Ramos (cell line): ENCODE results near the gene SCIMP.
"Not testable (repeated sequence)": the region's sequence is repeated elsewhere in the genome, so short reads cannot be mapped to it uniquely, and the experiment has no call there.

ENCODE experiments used
- in situ Hi-C: fragments of 300-500 bp; cut with MboI; formaldehyde crosslinking; loops from one replicate; pipeline ENCODE4 v1.14.3; 2022; ENCODE audit warnings: low sequenced_read_pairs; ENCODE audit not compliant: unreplicated experiment

Gene SCIMP

DNA sequence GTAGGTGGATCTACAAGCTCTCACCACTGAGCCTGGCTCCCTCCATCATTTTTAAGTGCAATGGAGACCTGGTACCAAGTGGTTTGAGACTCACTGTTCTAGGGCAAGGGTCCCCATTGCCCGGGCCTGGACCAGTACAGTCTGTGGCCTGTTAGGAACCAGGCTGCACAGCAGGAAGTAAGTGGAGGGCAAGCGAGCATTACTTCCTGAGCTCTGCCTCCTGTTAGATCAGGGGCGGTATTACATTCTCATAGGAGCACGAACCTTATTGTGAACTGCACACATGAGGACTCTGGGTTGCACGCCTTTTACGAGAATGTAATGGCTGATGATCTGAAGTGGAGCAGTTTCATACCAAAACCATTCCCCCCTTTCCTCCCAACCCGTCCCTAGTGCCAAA, 36.2 kb downstream of the SCIMP start:
- in situ Hi-C loops: loop anchor here (5.0 kb wide), 1 partner anchor 39 kb away; no protein-coding TSS in a partner anchor

DNA sequence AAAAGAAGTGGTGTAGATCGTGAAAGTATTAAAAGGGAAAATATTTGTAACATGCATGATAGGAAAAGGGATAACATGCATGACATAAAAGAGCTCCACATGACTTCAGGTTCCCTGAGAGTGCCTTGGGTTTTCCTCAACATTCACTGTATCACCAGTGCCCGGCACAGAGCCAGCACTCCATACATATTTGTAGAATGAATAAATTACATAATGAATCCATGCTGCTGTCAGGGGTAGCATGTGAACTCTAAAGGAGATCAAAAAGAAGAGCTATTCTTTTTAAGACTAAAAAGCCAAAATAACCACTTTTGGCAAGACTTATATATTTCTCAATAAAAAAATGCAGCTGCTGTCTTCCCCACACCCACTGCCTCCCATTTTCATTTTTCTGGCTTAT, 40.3 kb downstream of the SCIMP start:
- in situ Hi-C loops: no loop called here

GRCh38 chr17:5191541-5192417, 42.9 kb downstream of the SCIMP start, which contains the start of gene ZNF594:
Gene ZNF594, minus strand, starts transcription at chr17:5191868. Its CDS starts 7,612 bp downstream, at chr17:5184256.
- in situ Hi-C loops: no loop called here

- in situ Hi-C loops: no loop called here
Observed at GRCh38 chr17:5184288-5184687, 50.4 kb downstream of the SCIMP start.

GRCh38 chr17:5183410-5183793, 51.3 kb downstream of the SCIMP start:
- in situ Hi-C loops: no loop called here

- in situ Hi-C loops: no loop called here
Observed at GRCh38 chr17:5182597-5183409, 51.9 kb downstream of the SCIMP start.

DNA sequence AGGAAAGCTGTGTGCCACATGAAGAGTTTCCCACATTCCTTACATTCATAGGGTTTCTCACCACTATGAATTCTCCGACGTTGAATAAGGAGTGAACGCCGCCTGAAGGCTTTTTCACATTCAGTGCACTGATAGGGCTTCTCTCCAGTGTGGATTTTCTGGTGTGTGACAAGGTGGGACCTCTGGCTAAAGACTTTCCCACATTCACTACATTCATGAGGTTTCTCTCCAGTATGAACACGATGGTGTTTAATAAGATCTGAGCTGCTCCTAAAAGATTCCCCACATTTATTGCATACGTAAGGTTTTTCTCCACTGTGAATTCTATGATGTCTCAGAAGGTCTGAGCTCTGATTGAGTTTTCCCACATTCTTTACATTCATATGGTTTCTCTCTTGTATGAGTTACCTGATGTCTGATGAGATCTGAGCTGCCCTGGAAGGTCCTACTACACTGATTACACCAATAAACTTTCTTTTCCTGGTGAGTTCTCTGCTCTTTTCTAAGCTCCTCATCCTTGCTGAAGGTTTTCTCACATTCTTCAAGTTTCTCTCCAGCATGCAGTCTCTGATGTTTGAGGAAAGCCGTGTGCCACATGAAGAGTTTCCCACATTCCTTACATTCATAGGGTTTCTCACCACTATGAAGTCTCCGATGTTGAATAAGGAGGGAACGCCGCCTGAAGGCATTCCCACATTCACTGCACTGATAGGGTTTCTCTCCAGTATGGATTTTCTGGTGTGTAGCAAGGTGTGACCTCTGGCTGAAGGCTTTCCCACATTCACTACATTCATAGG, 53.0 kb downstream of the SCIMP start:
- in situ Hi-C loops: no loop called here

- in situ Hi-C loops: no loop called here
Observed at GRCh38 chr17:5179003-5179402, 55.7 kb downstream of the SCIMP start.

GRCh38 chr17:5175027-5175426, 59.6 kb downstream of the SCIMP start:
- in situ Hi-C loops: not testable (repeated sequence)

- in situ Hi-C loops: not testable (repeated sequence)
Observed at GRCh38 chr17:5165791-5166564, 68.7 kb downstream of the SCIMP start.

DNA sequence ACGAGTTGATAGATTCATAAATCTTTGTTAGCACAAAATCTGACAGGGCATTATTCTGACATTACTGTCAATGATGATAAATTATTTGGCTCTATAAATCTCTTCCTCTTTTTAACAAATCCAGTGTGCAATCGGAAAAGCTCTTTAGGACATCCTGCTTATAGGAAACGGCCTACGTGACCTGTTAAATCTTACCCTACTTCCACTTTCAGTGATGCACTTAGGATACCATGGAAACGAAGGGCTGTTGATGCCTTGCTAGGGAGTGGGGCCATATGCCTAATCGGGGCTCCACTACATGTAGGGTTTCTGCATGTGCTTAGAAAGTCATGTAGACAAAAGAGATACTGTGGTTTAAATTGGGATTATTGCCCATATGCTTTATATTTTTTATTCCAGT, 70.2 kb downstream of the SCIMP start:
- in situ Hi-C loops: no loop called here

DNA sequence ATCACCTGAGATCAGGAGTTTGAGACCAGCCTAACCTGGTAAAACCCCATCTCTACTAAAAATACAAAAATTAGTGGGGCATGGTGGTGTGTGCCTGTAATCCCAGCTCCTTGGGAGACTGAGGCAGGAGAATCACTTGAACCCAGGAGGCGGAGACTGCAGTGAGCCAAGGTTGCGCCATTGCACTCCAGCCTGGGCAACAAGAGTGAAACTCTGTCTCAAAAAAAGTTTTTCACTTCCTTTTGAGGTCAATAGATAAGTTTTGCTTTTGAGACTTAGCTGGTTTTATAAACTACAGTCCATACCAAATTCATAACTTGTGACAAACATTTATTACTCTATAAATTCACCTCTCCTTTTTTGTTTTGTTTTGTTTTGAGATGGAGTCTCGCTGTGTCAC, 72.9 kb downstream of the SCIMP start:
- in situ Hi-C loops: not testable (repeated sequence)

GRCh38 chr17:5160702-5161101, 74.0 kb downstream of the SCIMP start:
- in situ Hi-C loops: not testable (repeated sequence)
